HEK293T (cell line): ENCODE measurements around the gene TREX2.

Experiments
- CTBP1 ChIP-seq: fragments of 450-650 bp; IDR thresholded peaks from 2 replicates; pipeline ENCODE4 v1.6.1; 2016; ENCODE audit warnings: borderline replicate concordance
- NFRKB ChIP-seq: fragments of 450-650 bp; IDR thresholded peaks from 2 replicates; pipeline ENCODE4 v1.6.1; 2016; ENCODE audit warnings: mild to moderate bottlenecking, moderate library complexity
- SUZ12 ChIP-seq: fragments of 450-650 bp; IDR thresholded peaks from 2 replicates; pipeline ENCODE4 v1.6.1; 2016; ENCODE audit warnings: mild to moderate bottlenecking
- TARDBP ChIP-seq: fragments of 450-650 bp; IDR thresholded peaks from 2 replicates; pipeline ENCODE4 v1.6.1; 2016

GRCh38 chrX:153416781-153417450 is 28.9 kb downstream of the TREX2 start:
- no peak for TF ChIP-seq NFRKB
- no peak for TF ChIP-seq SUZ12
- TF ChIP-seq TARDBP, result no peak
- no peak for TF ChIP-seq CTBP1
